Measurements from ENCODE around the gene COQ4.

Gene COQ4

DNA sequence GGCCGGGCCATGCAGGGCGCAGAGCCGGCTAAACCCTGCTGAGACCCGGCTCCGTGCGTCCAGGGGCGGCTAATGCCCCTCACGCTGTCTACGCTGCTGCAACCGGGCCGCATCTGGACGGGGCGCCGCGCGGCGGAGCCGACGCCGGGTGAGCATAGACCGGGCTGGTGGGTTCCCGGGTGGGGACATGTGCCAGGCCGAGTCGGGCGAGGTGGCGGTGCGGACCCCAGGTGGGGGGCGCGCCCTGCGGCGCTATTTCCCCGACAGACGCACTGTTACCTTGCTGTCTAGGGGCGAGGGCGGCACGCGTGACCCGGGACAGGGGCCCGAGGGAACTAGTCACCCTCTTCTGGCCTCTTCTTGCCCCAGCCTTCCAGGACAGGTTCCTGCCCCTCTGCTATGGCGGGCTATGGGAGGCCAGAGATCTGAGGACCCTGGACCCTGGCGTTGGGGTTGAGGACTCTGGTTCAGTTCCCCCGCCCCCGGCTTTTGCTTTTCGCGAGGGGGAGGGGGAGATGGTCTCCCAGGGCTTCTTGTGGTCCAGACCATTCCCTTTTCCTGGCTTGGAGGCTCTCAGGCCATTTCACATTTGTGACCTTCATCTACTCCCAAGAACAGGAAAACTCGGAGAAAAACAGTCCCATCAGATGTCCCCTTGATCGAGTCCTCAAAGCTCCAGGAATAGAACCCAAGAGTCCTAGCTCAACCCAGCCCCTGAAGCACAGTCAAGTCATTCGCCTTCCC is 18.2 kb downstream of the COQ4 start:
- DNase-seq (ENCODE audit: low spot score), result no peak

DNA sequence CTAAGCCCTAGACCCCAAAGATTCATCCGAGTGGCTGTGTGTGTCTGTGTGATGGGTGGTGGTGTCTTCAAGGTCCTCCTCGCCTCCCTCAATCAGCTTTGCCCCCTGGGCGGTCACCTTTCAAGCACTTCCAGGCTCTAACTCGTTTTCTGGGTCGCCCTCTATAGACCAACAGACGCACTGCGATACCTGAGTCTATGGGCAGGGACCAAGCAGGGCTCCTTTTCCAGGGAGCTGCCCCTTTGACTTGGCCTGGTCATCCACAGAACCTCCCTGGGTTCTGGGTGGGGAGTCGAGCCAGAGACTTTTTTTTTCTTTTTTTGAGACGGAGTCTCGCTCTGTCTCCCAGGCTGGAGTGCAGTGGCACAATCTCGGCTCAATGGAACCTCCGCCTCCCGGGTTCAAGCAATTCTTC is 18.8 kb downstream of the COQ4 start:
- DNase-seq (ENCODE audit: low spot score), result peak; percentile 81

DNA sequence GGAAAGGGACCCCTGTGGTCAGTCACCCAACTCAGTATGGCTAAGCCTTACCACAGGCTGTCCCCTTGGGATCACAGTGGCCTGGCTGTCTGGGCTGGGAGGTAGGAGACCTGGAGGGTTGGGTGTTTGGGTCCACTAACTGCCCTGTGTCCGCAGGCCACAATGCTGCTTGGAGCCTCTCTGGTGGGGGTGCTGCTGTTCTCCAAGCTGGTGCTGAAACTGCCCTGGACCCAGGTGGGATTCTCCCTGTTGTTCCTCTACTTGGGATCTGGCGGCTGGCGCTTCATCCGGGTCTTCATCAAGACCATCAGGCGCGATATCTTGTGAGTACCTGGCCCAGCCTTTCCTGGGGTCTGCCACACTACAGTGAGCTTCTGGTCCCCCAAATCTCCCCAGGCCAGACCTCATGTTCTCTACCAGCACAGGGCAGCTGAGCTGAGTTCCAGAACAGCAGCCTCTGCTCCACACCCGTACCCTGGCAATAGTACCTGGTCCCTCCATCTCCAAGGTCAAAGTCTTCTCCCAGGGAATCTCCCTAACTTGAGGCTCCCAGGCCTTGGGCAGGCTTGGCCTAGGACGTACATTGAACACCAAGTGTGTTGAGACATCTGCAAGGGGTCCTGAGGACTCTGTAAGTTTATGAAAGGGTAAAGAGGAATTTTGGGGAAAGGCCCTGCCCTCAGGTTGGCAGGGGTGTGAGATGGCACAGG is 20.5 kb downstream of the COQ4 start:
- no peak for DNase-seq (ENCODE audit: low spot score)

DNA sequence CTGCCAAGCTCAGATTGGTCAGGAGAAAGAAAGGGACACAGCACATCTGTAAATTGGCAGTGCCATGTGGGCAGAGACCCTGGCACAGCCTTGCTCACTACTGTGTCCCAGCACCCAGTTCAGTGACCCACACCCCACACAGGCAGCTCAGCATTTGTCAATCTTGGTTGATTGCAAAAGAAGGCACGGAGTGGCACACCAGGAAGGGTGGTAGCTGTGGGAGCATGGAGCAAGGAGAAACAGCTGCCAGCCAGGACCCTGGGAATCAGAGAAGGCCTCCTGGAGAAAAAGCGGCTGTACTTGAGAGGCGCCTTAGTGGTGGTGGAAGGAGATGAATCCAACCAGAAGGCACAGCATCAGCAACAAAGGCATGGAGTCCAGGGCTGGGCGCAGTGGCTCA is 21.2 kb downstream of the COQ4 start:
- no peak for DNase-seq (ENCODE audit: low spot score)

DNA sequence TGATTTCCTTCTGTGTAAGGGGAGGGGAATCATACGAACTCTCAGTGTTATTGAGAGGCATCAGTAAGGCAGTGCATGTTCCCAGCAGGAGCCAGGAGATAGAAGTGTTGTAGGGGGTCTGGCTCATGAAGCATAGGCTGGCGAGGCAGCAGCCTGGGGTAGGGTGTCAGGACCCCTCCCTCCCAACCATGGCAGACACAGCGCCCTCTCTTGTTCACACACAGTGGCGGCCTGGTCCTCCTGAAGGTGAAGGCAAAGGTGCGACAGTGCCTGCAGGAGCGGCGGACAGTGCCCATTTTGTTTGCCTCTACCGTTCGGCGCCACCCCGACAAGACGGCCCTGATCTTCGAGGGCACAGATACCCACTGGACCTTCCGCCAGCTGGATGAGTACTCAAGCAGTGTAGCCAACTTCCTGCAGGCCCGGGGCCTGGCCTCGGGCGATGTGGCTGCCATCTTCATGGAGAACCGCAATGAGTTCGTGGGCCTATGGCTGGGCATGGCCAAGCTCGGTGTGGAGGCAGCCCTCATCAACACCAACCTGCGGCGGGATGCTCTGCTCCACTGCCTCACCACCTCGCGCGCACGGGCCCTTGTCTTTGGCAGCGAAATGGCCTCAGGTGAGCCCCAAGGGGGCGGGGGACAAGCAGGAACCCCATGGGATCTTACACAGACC is 22.4 kb downstream of the COQ4 start:
- DNase-seq (ENCODE audit: low spot score), result no peak

DNA sequence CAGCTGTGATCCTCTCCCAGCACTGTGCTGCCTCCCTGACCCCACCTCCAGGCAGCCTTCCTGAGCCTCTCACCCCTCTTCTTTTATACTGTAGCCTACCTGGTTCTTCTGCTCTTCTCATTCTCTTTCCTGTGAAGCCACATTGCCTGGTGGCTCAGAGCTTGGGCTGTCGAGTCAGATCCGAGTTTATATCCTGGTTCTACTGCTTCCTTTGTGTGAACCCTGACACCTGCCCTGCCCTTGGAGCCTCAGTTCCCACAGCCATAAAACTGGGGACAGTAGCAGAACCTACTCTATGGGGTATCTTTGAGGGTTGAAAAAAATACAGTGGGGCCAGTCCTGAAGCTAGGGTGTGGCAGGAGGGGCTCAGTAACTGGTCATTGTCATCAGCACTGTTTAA is 26.5 kb downstream of the COQ4 start:
- no peak for DNase-seq (ENCODE audit: low spot score)

DNA sequence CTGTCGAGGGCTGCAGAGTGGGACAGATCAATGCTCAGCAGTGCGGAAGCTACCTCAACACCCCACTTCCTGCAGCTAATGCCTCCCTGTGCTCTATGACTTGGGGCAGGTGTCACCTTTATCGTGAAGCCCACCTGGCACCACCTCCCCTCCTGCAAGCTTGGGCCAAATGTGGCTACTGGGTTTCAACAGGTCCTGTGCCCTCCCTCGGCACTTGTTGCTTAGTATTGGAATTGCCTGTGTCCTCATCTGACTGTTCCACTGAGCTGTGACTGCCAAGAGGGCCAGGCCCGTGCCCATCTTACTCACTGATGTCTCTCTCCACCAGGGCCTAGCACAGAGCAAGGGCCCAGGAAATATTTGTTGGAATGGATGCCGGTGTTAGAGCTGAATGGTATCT is 27.1 kb downstream of the COQ4 start:
- DNase-seq (ENCODE audit: low spot score), result no peak

DNA sequence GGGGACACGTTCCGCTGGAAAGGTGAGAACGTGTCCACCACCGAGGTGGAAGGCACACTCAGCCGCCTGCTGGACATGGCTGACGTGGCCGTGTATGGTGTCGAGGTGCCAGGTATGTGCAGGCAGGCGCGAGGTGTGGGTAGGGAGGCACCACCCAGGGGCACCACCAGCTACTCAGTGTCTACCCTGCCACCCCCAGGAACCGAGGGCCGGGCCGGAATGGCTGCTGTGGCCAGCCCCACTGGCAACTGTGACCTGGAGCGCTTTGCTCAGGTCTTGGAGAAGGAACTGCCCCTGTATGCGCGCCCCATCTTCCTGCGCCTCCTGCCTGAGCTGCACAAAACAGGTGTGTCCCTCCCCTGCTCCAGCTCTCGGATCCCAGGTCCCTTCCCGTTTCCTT is 32.8 kb downstream of the COQ4 start:
- DNase-seq (ENCODE audit: low spot score), result no peak

DNA sequence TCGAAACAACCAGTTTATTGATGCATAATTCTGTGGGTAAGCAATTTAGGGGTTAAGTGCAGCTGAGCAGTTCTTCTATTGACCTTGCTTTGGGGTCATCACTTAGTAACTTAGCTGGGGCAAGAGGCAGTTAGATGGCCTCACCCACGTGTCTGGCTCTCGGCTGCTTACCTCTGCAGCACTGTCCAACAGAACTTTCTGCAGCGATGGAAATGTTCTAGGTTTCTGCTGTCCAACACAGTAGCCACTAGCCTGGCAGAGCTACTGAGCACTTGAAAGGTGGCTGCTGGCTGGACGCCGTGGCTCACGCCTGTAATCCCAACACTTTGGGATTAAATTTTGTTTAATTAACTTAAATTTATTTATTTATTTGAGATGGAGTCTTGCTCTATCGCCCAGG is 35.5 kb downstream of the COQ4 start:
- no peak for DNase-seq (ENCODE audit: low spot score)

DNA sequence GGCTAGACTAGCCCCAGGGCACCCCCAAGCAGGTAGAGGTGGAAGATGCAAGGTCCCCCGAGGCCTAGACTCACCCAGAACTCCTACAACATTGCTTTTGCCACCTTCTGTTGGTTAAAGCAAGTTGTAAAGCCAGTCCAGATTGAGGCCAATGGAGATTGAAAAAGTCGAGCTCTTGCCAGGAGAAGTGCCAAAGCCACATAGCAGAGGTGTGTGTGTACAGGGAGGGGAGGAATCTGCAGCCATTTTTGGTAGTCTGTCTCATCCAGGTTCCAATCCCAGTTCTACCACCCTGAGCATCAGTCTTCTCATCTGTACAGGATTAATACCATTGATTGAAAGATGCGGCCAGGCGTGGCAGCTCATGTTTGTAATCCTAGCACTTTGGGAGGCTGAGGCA is 36.2 kb downstream of the COQ4 start:
- peak; percentile 44 for DNase-seq (ENCODE audit: low spot score)

DNA sequence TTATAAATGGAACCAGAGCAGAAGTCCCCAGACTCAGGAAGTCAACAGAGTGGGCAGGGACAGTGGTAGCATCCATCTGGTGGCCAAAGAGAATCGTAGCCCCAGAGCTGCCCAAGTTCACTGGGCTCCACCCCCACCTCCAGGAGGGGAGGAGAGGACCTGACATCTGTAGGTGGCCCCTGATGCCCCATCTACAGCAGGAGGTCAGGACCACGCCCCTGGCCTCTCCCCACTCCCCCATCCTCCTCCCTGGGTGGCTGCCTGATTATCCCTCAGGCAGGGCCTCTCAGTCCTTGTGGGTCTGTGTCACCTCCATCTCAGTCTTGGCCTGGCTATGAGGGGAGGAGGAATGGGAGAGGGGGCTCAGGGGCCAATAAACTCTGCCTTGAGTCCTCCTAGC is 38.2 kb downstream of the COQ4 start:
- no peak for DNase-seq (ENCODE audit: low spot score)

DNA sequence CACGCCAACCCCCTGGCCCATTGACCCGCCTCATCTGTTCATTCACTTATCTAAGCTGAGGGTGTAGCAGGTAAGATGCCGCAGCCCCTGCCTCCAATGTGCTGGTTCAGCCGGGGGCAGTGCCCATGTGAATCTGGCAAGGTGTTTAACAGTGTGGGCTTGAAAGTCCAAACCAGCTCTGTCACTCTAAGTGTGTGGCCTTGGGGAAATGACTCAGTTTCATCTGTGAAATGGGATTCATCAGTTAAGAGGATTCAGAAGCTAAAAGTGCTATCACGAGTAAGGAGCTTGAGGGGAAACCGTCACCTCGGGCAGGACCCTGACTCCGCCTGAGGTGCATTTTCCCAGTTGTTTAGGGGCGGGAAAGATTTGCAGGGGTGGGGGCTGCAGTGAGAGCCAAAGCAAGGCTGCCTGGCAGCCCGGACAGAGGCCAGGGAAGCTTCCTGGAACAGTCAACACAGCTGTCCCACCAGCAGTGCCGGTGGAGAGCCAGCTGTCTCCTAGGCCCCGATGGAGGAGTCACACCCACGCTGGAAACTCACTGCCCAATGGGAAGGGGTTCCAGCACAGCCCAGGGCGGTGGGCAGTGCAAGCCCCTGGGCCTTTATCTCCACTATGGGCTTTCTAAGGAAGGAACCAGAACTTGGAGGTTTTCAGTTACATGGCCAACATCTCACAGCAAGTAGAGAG is 38.8 kb downstream of the COQ4 start:
- peak; percentile 34 for DNase-seq (ENCODE audit: low spot score)

DNA sequence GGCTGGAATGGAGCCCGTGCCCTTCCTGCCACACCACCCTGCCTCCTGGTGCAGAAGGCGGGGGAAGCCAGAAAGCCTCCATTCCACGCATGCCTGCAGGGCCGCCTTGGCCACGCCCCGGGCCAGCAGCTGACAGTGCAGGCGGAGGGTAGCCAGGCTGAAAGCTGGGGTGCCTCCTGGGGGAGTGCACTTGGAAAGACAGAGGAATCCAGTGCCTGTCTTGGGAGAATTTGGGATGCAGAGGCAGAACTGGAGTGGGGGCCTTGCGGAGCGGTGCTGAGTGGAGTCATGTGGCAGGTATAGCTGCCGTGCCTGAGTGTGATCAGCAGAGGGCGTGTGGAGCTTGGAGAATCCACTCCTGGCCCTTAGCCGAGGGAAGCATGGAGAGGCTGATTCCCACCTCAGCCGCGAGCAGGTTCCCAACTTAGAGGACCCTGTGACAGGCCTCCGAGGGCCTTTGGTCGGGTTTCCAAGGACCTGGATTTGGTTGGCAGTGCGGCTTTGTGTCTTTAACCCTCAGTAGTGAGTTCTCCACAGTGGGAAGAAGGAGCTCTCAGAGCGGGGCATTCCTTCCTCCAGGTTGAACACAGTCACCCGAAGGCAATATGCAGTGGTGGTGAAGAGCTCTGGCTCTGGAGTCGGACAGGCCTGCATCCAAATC is 39.5 kb downstream of the COQ4 start:
- DNase-seq (ENCODE audit: low spot score), result peak; percentile 88

DNA sequence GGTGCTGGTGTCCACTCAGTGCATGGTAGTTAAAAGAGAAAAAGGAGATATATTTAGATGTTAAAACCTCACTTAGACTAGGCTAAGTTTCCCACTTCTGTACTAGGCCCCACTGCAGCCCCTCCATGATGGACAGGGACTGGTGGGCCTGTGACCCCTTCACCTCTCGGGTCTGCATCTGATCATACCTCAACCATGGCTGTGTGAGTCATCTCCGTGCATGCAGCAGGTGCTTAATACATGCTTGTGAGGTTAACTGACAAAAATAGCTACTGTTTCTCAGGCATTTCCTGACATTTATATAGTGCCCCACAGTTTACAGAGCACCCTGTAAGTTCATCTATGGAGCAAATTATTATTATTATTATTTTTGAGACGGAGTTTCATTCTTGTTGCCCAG is 40.1 kb downstream of the COQ4 start:
- DNase-seq (ENCODE audit: low spot score), result no peak

DNA sequence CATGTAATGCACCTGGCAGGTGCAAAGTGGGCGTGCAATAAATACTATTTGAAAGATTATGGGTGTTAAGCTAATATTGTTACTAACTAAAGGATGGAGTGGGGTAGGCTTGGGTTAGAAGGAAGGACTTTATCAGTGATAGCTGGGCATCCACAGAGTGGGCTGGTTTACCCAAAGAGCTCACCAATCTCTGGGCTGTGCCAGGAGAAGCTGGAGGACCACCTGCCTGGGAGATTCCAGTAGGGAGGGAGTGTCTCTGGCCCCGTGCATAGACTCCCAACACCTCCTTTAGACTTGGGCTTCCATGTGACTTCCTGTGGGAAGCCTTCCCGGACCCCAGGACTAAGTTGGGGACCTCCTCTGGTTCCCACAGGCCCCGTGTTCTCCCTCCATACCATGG is 42.9 kb downstream of the COQ4 start:
- no peak for DNase-seq (ENCODE audit: low spot score)

DNA sequence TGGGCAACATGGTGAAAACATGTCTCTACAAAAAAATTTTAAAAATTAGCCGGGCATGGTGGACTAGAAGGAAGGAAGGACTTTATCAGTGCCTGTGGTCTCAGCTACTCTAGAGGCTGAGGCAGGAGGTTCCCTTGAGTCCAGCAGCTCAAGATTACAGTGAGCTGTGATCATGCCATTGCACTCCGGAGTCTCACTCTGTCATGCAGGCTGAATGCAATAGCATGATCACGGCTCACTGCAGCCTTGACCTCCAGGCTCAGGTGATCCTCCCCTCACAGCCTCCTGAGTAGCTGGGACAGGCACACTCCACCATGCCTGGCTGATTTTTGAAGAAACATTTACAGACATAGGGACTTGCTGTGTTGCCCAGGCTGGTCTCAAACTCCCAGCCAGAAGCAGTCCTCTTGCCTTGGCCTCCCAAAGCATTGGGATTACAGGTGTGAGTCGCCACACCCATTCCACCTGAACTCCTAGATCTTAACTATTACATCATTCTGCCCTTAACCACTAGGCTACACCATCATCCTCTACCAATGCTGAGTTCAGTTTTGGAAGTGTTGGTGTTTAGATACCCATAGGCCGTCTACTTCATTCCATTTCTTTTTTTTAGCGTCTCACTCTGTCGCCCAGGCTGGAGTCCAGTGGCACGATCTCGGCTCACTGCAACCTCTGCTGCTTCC is 46.5 kb downstream of the COQ4 start:
- no peak for DNase-seq (ENCODE audit: low spot score)

DNA sequence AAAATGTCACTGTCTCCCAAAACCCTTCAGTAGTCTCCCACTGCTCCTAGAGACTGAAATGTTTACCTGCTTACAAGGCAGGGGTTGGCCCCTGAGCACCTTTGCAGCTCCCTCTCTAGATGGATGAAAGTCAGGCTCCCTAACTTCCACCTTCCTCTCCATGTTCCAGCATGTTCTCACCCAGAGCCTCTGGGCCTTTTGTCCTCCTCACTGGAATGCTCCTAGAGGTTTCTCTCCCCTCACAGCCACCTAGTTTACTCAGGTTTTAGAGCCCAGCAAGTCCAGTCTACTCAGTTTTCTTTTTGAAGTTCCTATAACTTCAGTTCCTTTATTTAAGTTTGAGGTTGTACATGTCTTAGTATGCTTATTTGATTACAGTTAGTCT is 47.7 kb downstream of the COQ4 start:
- DNase-seq (ENCODE audit: low spot score), result no peak

DNA sequence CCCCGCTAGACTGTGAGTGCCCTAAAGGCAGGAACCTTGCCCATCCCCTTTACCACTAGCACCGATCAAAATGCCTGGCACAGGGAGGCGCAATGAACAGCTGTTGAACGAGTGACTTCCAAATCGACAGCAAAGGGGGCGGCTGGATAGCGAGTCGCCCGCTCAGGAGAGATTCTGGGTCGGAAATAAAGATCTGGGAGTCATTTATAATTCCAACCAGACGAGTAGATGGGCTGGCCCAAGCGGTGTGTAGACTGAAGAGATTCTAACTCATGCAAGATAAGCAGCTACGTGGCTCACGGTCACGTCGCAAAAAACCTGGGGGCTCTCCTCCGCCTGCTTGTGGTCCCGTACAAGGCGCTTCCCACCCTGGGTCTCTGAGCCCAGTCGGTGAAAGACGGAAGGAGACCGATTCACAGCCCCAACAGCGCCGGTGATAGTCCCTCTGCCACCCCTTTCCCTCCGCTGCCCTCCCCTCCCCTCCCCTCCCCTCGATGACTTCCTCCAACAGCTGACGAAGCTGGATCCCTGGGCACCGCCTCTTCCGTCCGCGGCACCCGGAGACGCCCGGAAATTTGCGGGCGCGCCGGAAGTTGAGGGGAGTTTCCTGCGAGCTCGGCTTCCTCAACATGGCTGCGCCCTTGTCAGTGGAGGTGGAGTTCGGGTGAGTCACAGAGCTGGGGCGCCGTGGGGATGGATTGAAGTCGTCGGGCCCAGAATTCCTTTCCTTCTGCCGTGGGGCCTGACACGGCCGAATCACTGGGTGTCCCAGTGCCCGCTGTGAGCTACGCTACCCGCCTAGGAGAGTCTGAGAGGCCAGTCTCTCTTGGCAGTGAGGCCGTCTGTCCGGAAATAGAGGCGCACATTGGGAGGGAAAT is 48.4 kb downstream of the COQ4 start, which contains the start of gene URM1:
Gene URM1, plus strand, starts transcription at position 623 of the 878 bp plus-strand sequence. Its CDS starts 7 bp downstream, at position 630.
- DNase-seq (ENCODE audit: low spot score), result peak; percentile 96

DNA sequence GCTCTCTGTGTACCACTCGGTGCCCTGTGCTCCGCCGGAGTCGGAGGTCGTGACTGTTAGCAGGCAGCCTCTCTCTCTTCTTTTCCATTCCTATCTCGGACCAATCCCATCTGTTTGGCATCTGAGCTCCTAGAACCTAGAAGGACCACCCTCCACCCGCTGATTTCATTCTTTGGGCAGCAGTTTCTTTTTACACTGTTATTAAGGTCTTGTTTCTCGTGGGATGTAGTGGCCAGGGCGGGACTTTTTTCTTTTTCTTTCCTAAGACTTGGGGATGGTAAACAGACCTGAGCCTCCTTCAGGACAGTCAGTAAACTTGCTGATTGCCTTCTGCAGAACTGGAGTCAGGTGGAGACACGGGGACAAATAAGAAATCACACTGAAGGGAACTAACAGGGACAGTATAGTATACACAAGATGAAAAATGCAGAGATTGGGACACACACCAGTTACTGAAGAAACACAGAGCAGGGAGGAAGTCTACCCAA is 49.0 kb downstream of the COQ4 start:
- DNase-seq (ENCODE audit: low spot score), result no peak

DNA sequence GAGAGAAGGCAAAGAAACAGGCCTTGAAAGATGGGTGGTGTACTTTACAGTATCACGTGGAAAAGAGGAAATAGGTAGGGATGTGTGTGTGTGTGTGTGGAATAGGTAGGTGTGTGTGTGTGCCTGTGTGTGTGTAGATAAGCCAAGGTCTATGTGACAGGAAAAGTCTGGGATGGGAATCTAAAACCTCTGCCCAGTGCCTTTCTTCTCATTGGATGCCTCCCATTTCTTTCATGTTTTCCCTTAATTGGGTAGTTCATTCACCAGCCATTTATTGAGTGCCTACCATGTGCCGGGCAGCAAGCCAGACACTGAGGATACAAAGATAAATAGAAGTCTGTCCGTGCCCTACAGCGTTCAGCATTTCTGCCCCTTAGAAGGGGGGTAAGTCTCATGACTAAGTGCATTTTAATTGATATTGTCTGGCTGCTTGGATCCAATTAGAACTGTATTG is 49.6 kb downstream of the COQ4 start:
- DNase-seq (ENCODE audit: low spot score), result no peak
